Hepatocyte (in vitro differentiated cells): ENCODE results near the gene PTPRK. TPM values are rescaled to one million over a fixed set of nuclear protein-coding genes. Genes with fewer than 3 reads are reported as not detected.

Experiments
- DNase-seq: peaks from one replicate; pipeline ENCODE4 v3.0.0-alpha.2; 2016; ENCODE audit warnings: low spot score
- H2AFZ ChIP-seq: fragments of 200-600 bp; sonication (generic); 2 replicates; pipeline ENCODE4 v1.6.0; 2016; ENCODE audit warnings: antibody characterized with exemption, mild to moderate bottlenecking
- H3K27ac ChIP-seq: fragments of 200-600 bp; sonication (generic); 2 replicates; pipeline ENCODE4 v1.5.1; 2016; ENCODE audit warnings: mild to moderate bottlenecking
- H3K27me3 ChIP-seq: fragments of 200-600 bp; sonication (generic); 2 replicates; pipeline ENCODE4 v1.6.1; 2016
- H3K36me3 ChIP-seq: fragments of 200-600 bp; sonication (generic); replicated peaks from 2 replicates; pipeline ENCODE4 v1.5.1; 2016; ENCODE audit warnings: low read depth; ENCODE audit not compliant: insufficient read depth
- H3K4me1 ChIP-seq: fragments of 200-600 bp; sonication (generic); 2 replicates; pipeline ENCODE4 v1.5.1; 2016; ENCODE audit warnings: mild to moderate bottlenecking, moderate library complexity; ENCODE audit not compliant: insufficient read depth
- H3K4me2 ChIP-seq: fragments of 200-600 bp; sonication (generic); 2 replicates; pipeline ENCODE4 v1.6.0; 2016
- H3K4me3 ChIP-seq: fragments of 200-600 bp; sonication (generic); 2 replicates; pipeline ENCODE4 v1.5.1; 2016; ENCODE audit warnings: mild to moderate bottlenecking
- H3K79me2 ChIP-seq: fragments of 200-600 bp; sonication (generic); 2 replicates; pipeline ENCODE4 v1.6.0; 2017; ENCODE audit warnings: mild to moderate bottlenecking
- H3K9me2 ChIP-seq: fragments of 200-600 bp; sonication (generic); replicated peaks from 2 replicates; pipeline ENCODE4 v1.6.0; 2017; ENCODE audit warnings: mild to moderate bottlenecking; ENCODE audit not compliant: insufficient read depth
- H3K9me3 ChIP-seq: fragments of 200-600 bp; sonication (generic); 2 replicates; pipeline ENCODE4 v1.5.1; 2016; ENCODE audit warnings: low read depth, mild to moderate bottlenecking
- H4K20me1 ChIP-seq: fragments of 200-600 bp; sonication (generic); 2 replicates; pipeline ENCODE4 v1.6.0; 2016; ENCODE audit warnings: mild to moderate bottlenecking; ENCODE audit not compliant: insufficient read depth, poor library complexity, severe bottlenecking
- CTCF ChIP-seq: fragments of 200-600 bp; sonication (generic); IDR thresholded peaks from 2 replicates; pipeline ENCODE4 v1.5.1; 2016; ENCODE audit warnings: antibody characterized with exemption, mild to moderate bottlenecking; ENCODE audit not compliant: poor library complexity
- EZH2 ChIP-seq: fragments of 200-600 bp; sonication (generic); IDR thresholded peaks from 2 replicates; pipeline ENCODE4 v1.6.1; 2016; ENCODE audit warnings: antibody characterized with exemption, mild to moderate bottlenecking, borderline replicate concordance
- EZH2phosphoT487 ChIP-seq: fragments of 200-600 bp; sonication (generic); IDR thresholded peaks from one replicate; pipeline ENCODE4 v1.6.1; 2018; ENCODE audit warnings: antibody characterized with exemption, mild to moderate bottlenecking, low read depth, moderate library complexity; ENCODE audit not compliant: unreplicated experiment, severe bottlenecking
- WGBS: methylation state at CpG from one replicate; pipeline ENCODE4 v1.1.6; 2016; ENCODE audit warnings: low lambda C conversion rate; ENCODE audit errors: missing lambda C conversion rate; 5-methylcytosine and 5-hydroxymethylcytosine counted together
- polyA plus RNA-seq: library from polyadenylated mRNA; unstranded; fragments of >200 nt; fragmentation: Nextera tagmentation; extraction: Ambion mirVana; gene quantifications from 2 replicates; pipeline ENCODE4 v1.2.1, GENCODE V29; 2016
- total RNA-seq: library from RNA; depleted of rRNA; stranded (reverse); fragments of >200 nt; gene quantifications from 2 replicates; pipeline ENCODE4 v1.2.3, GENCODE V29; 2014

PTPRK gene
- total and polyA plus RNA-seq, 2 experiments from 2014 or later: 42.0 to 80.2 TPM

GRCh38 chr6:128364766-128365519, 155.5 kb downstream of the PTPRK start:
- Histone ChIP-seq H3K9me2 (no peaks in the 10 kb centered on the region), H3K4me3 (no peak overlapping the region), H3K4me2 (peak overlapping the region; percentile 42), H4K20me1 (no peaks in the 10 kb centered on the region), H3K79me2 (peaks cover 52% of the 10 kb centered on the region), H3K9me3 (no peaks in the 10 kb centered on the region), H2AFZ (no peak overlapping the region), H3K4me1 (peaks cover 5% of the 10 kb centered on the region), H3K36me3 (no peaks in the 10 kb centered on the region), H3K27me3 (no peaks in the 10 kb centered on the region), H3K27ac (peak overlapping the region; percentile 18)
- 77% methylated on average over 3 of the region's 3 CpGs for WGBS
- DNase-seq: no peak
- TF ChIP-seq EZH2phosphoT487: no peak
- TF ChIP-seq CTCF: no peak
- TF ChIP-seq EZH2: no peak

- no peaks in the 10 kb centered on the region for H4K20me1 ChIP-seq
- no peaks in the 10 kb centered on the region for H3K9me3 ChIP-seq
- peaks cover 2% of the 10 kb centered on the region for H3K4me1 ChIP-seq
- H2AFZ ChIP-seq: no peak overlapping the region
- H3K9me2 ChIP-seq: no peaks in the 10 kb centered on the region
- H3K27ac ChIP-seq: peak overlapping the region; percentile 7
- 100% methylated on average over 1 of the region's 1 CpG for WGBS
- no peaks in the 10 kb centered on the region for H3K36me3 ChIP-seq
- TF ChIP-seq EZH2phosphoT487 (no peak), EZH2 (no peak), CTCF (no peak)
- H3K4me2 ChIP-seq: no peak overlapping the region
- DNase-seq: no peak
- peaks cover 65% of the 10 kb centered on the region for H3K79me2 ChIP-seq
- no peak overlapping the region for H3K4me3 ChIP-seq
- H3K27me3 ChIP-seq: no peaks in the 10 kb centered on the region
These were observed 157.2 kb downstream of the PTPRK start for GRCh38 chr6:128363020-128363813.

GRCh38 chr6:128361378-128361777, 159.0 kb downstream of the PTPRK start:
- H2AFZ ChIP-seq: no peak overlapping the region
- no peaks in the 10 kb centered on the region for H3K36me3 ChIP-seq
- no peak overlapping the region for H3K27ac ChIP-seq
- TF ChIP-seq EZH2phosphoT487 (no peak), CTCF (no peak), EZH2 (no peak)
- no peaks in the 10 kb centered on the region for H3K27me3 ChIP-seq
- H3K79me2 ChIP-seq: peaks cover 69% of the 10 kb centered on the region
- WGBS: 98% methylated on average over 2 of the region's 2 CpGs
- H3K9me3 ChIP-seq: no peaks in the 10 kb centered on the region
- H3K9me2 ChIP-seq: no peaks in the 10 kb centered on the region
- no peak for DNase-seq
- H3K4me2 ChIP-seq: no peak overlapping the region
- no peaks in the 10 kb centered on the region for H3K4me1 ChIP-seq
- no peak overlapping the region for H3K4me3 ChIP-seq
- H4K20me1 ChIP-seq: no peaks in the 10 kb centered on the region
